HEK293 (cell line): ENCODE data around the gene TAC3.
"Not testable (repeated sequence)": the region's sequence is repeated elsewhere in the genome, so short reads cannot be mapped to it uniquely, and the experiment has no call there.

ENCODE experiments used
- CTCF ChIA-PET: fragments of 350-600 bp; formaldehyde crosslinking; extraction: SDS; loops from one replicate; lab custom pipeline; 2021; ENCODE audit warnings: antibody characterized with exemption; lab: Yijun Ruan, JAX
- POLR2A ChIA-PET: fragments of 300-600 bp; formaldehyde crosslinking; extraction: SDS; loops from one replicate; lab custom pipeline; 2020; ENCODE audit warnings: antibody characterized with exemption, inconsistent platforms; lab: Yijun Ruan, JAX
- H3K27ac ChIP-seq: fragments of 200-500 bp; sonication (Bioruptor generic); 2 replicates; pipeline ENCODE4 v1.5.1; 2014; ENCODE audit warnings: low read depth, low read length, control low read depth, inconsistent platforms; ENCODE audit errors: extremely low read depth
- H3K36me3 ChIP-seq, 2 experiments: fragments of 200-500 bp in 1 of 2; sonication (Bioruptor generic) in 1 of 2; 1 replicate in 1 of 2; 2 replicates in 1 of 2; pipeline ENCODE4 v1.5.1; 2014 to 2017; ENCODE audit warnings: inconsistent platforms in 2 of 2, low read length in 2 of 2; ENCODE audit not compliant: control insufficient read depth in 2 of 2, insufficient read depth in 1 of 2
- H3K4me1 ChIP-seq: fragments of 200-500 bp; sonication (Bioruptor generic); 2 replicates; pipeline ENCODE4 v1.5.1; 2014; ENCODE audit warnings: mild to moderate bottlenecking, low read length, inconsistent platforms; ENCODE audit not compliant: control insufficient read depth, insufficient read depth
- H3K4me3 ChIP-seq: 2 replicates; pipeline ENCODE4 v1.5.1; 2011; ENCODE audit warnings: low read depth, mild to moderate bottlenecking, control low read depth, low read length, moderate library complexity
- H3K9me3 ChIP-seq: fragments of 200-500 bp; sonication (Bioruptor generic); 2 replicates; pipeline ENCODE4 v1.5.1; 2014; ENCODE audit warnings: low read depth, low read length, inconsistent platforms; ENCODE audit not compliant: control insufficient read depth, insufficient read depth
- HIC1 ChIP-seq: fragments of 450-650 bp; formaldehyde crosslinking; IDR thresholded peaks from 2 replicates; pipeline ENCODE4 v1.5.1; 2016; ENCODE audit warnings: missing biosample characterization, missing genetic modification characterization
- MYNN ChIP-seq: fragments of 450-650 bp; formaldehyde crosslinking; IDR thresholded peaks from 2 replicates; pipeline ENCODE4 v1.5.1; 2016; ENCODE audit warnings: missing biosample characterization, missing genetic modification characterization, borderline replicate concordance
- PRDM1 ChIP-seq: fragments of 450-650 bp; formaldehyde crosslinking; IDR thresholded peaks from 2 replicates; pipeline ENCODE4; 2016; ENCODE audit warnings: missing biosample characterization, missing genetic modification characterization
- PRDM2 ChIP-seq: fragments of 450-650 bp; formaldehyde crosslinking; IDR thresholded peaks from 2 replicates; pipeline ENCODE4 v1.5.1; 2016; ENCODE audit warnings: missing biosample characterization, missing genetic modification characterization, borderline replicate concordance
- SP3 ChIP-seq: fragments of 450-650 bp; formaldehyde crosslinking; IDR thresholded peaks from 2 replicates; pipeline ENCODE4 v1.5.1; 2016; ENCODE audit warnings: missing biosample characterization, missing genetic modification characterization
- TSHZ1 ChIP-seq: fragments of 450-650 bp; formaldehyde crosslinking; IDR thresholded peaks from 2 replicates; pipeline ENCODE4 v1.5.1; 2016; ENCODE audit warnings: missing biosample characterization, missing genetic modification characterization, borderline replicate concordance
- ZNF10 ChIP-seq: fragments of 450-650 bp; formaldehyde crosslinking; IDR thresholded peaks from 2 replicates; pipeline ENCODE4 v1.5.1; 2017; ENCODE audit warnings: missing biosample characterization, missing genetic modification characterization
- ZNF148 ChIP-seq: fragments of 450-650 bp; formaldehyde crosslinking; IDR thresholded peaks from 2 replicates; pipeline ENCODE4 v1.5.0; 2017; ENCODE audit warnings: missing biosample characterization, missing genetic modification characterization, borderline replicate concordance
- ZNF221 ChIP-seq: fragments of 450-650 bp; formaldehyde crosslinking; IDR thresholded peaks from 2 replicates; pipeline ENCODE4 v1.5.1; 2017; ENCODE audit warnings: missing biosample characterization, missing genetic modification characterization, borderline replicate concordance
- ZNF335 ChIP-seq: fragments of 450-650 bp; formaldehyde crosslinking; conservative IDR thresholded peaks from 2 replicates; pipeline ENCODE4 v1.5.1; 2016; ENCODE audit warnings: missing biosample characterization, missing genetic modification characterization
- ZNF366 ChIP-seq: fragments of 450-650 bp; formaldehyde crosslinking; conservative IDR thresholded peaks from 2 replicates; pipeline ENCODE4 v1.5.1; 2016; ENCODE audit warnings: missing biosample characterization, missing genetic modification characterization
- ZNF37A ChIP-seq: fragments of 450-650 bp; IDR thresholded peaks from 2 replicates; pipeline ENCODE4 v1.5.1; 2018; ENCODE audit warnings: missing biosample characterization, missing genetic modification characterization
- ZNF501 ChIP-seq: fragments of 450-650 bp; formaldehyde crosslinking; IDR thresholded peaks from 2 replicates; pipeline ENCODE4 v1.5.1; 2016; ENCODE audit warnings: missing biosample characterization, missing genetic modification characterization
- TF ChIP-seq, protein P1 (sequence below): fragments of 450-650 bp; formaldehyde crosslinking; IDR thresholded peaks from 2 replicates; pipeline ENCODE4 v1.5.1; 2016; ENCODE audit warnings: missing biosample characterization, missing genetic modification characterization
- TF ChIP-seq, protein P2 (sequence below): fragments of 450-650 bp; formaldehyde crosslinking; IDR thresholded peaks from 2 replicates; pipeline ENCODE4; 2016; ENCODE audit warnings: missing biosample characterization, missing genetic modification characterization

Gene TAC3

GRCh38 chr12:56987011-56987410, 29.3 kb downstream of the TAC3 start (continued):
- TF ChIP-seq PRDM2 (tag by site-specific recombination) (no peak), TSHZ1 (tag by site-specific recombination) (no peak), ZNF221 (tag by site-specific recombination) (no peak), SP3 (tag by site-specific recombination) (no peak), ZNF148 (tag by site-specific recombination) (no peak)
- TF ChIP-seq, protein P1, sequence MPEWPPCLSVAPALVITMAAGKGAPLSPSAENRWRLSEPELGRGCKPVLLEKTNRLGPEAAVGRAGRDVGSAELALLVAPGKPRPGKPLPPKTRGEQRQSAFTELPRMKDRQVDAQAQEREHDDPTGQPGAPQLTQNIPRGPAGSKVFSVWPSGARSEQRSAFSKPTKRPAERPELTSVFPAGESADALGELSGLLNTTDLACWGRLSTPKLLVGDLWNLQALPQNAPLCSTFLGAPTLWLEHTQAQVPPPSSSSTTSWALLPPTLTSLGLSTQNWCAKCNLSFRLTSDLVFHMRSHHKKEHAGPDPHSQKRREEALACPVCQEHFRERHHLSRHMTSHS (tag by site-specific recombination) = no peak

DNA sequence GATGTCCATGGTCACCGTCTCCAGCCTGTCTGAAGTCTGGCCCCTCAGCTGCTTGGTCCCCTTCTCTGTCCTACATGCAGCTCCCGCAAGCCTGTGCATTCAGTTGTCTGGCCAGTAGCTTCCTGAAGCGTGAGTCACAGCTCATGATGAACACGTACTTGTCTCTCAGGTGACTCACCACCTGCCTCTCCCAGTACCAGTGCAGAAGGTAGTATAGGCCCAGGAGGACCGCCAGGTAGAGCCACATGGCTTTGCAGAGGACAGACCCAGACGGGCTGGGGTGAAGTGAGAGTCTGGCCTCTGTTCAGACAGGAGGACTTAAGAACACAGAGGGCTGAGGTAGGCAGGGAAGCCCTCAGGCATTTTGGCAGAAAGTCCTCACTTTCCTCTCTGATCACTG, 30.6 kb downstream of the TAC3 start:
- H3K9me3 ChIP-seq, H3K4me1 ChIP-seq, POLR2A ChIA-PET, H3K36me3 ChIP-seq, H3K4me3 ChIP-seq, H3K27ac ChIP-seq: not testable (repeated sequence)
- CTCF ChIA-PET = interaction anchor here (0.6 to 4.9 kb wide), 9 partner anchors 17 to 473 kb away, joined by 3 to 82 read pairs (median 4); partner anchors contain the start of genes HSD17B6 and ZBTB39
- TF ChIP-seq ZNF366 (tag by site-specific recombination) (0 out of 2 replicates have a peak, but pooled peaks have one; percentile 30), ZNF335 (0 out of 2 replicates have a peak, but pooled peaks have one; percentile 23), PRDM1 (tag by site-specific recombination) (peak; percentile 40; the same call in 1 of the 2 replicates)

- H3K36me3 ChIP-seq = no peaks in the 10 kb centered on the region
- no peak overlapping the region for H3K4me3 ChIP-seq
- H3K27ac ChIP-seq = no peak overlapping the region
- H3K9me3 ChIP-seq = no peaks in the 10 kb centered on the region
- H3K4me1 ChIP-seq = no peaks in the 10 kb centered on the region
- ChIA-PET POLR2A (interaction anchor here (0.5 kb wide), 1 partner anchor 211 kb away, joined by 4 read pairs; no protein-coding TSS in a partner anchor), CTCF (no interaction called here)
- TF ChIP-seq ZNF37A (tag by site-specific recombination) (no peak), ZNF501 (tag by site-specific recombination) (no peak), ZNF10 (no peak), MYNN (no peak), HIC1 (no peak)
- TF ChIP-seq, protein P2, sequence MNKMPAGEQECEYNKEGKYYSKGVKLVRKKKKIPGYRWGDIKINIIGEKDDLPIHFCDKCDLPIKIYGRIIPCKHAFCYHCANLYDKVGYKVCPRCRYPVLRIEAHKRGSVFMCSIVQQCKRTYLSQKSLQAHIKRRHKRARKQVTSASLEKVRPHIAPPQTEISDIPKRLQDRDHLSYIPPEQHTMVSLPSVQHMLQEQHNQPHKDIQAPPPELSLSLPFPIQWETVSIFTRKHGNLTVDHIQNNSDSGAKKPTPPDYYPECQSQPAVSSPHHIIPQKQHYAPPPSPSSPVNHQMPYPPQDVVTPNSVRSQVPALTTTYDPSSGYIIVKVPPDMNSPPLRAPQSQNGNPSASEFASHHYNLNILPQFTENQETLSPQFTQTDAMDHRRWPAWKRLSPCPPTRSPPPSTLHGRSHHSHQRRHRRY (tag by site-specific recombination) = no peak
These were observed 32.9 kb downstream of the TAC3 start for GRCh38 chr12:56983386-56983785.
